Measurements from ENCODE around the gene DEPDC1. TPM values are rescaled to one million over a fixed set of nuclear protein-coding genes. Genes with fewer than 3 reads are reported as not detected.

DEPDC1 gene
- total RNA-seq, 1 donor, result 30.2 TPM

GRCh38 chr1:68516066-68516465, 19.2 kb upstream of the DEPDC1 start:
- DNase-seq (ENCODE audit: low read depth), result no peak
- no peak for TF ChIP-seq CTCF (IDR thresholded peaks at IDR 0.05; ENCODE audit: insufficient read depth, low read depth, low read length)
- H3K4me3 ChIP-seq (ENCODE audit: low read depth, low read length), result no peak overlapping the region

GRCh38 chr1:68511254-68511653, 14.4 kb upstream of the DEPDC1 start:
- H3K4me3 ChIP-seq (ENCODE audit: low read depth, low read length), result no peak overlapping the region
- no peak for TF ChIP-seq CTCF (IDR thresholded peaks at IDR 0.05; ENCODE audit: insufficient read depth, low read depth, low read length)
- no peak for DNase-seq (ENCODE audit: low read depth)

GRCh38 chr1:68506386-68506785, 9.5 kb upstream of the DEPDC1 start:
- no peak for DNase-seq (ENCODE audit: low read depth)
- no peak for TF ChIP-seq CTCF (IDR thresholded peaks at IDR 0.05; ENCODE audit: insufficient read depth, low read depth, low read length)
- no peak overlapping the region for H3K4me3 ChIP-seq (ENCODE audit: low read depth, low read length)

GRCh38 chr1:68503085-68503484, 6.2 kb upstream of the DEPDC1 start:
- H3K4me3 ChIP-seq (ENCODE audit: low read depth, low read length), result no peak overlapping the region
- no peak for DNase-seq (ENCODE audit: low read depth)
- TF ChIP-seq CTCF (IDR thresholded peaks at IDR 0.05; ENCODE audit: insufficient read depth, low read depth, low read length), result no peak

- TF ChIP-seq CTCF (IDR thresholded peaks at IDR 0.05; ENCODE audit: insufficient read depth, low read depth, low read length), result no peak
- H3K4me3 ChIP-seq (ENCODE audit: low read depth, low read length), result peak overlapping the region; percentile 100
- no peak for DNase-seq (ENCODE audit: low read depth)
Observed at GRCh38 chr1:68497358-68497698, 446 bp upstream of the DEPDC1 start.

- peak overlapping the region; percentile 100 for H3K4me3 ChIP-seq (ENCODE audit: low read depth, low read length)
- peak; percentile 2 for DNase-seq (ENCODE audit: low read depth)
- no peak for TF ChIP-seq CTCF (IDR thresholded peaks at IDR 0.05; ENCODE audit: insufficient read depth, low read depth, low read length)
Observed at GRCh38 chr1:68495968-68496679, 758 bp downstream of the DEPDC1 start.

GRCh38 chr1:68495532-68495931, 1.4 kb downstream of the DEPDC1 start:
- peak; percentile 8 for DNase-seq (ENCODE audit: low read depth)

More at GRCh38 chr1:68495532-68495931, 1.4 kb downstream of the DEPDC1 start:
- peak overlapping the region; percentile 100 for H3K4me3 ChIP-seq (ENCODE audit: low read depth, low read length)
- no peak for TF ChIP-seq CTCF (IDR thresholded peaks at IDR 0.05; ENCODE audit: insufficient read depth, low read depth, low read length)

Data from fibroblast of villous mesenchyme (primary cell).